Endothelial cell (in vitro differentiated cells): ENCODE measurements around the gene SLBP. TPM values are rescaled to one million over a fixed set of nuclear protein-coding genes. Genes with fewer than 3 reads are reported as not detected.

Source experiments
- DNase-seq: peaks from one replicate; pipeline ENCODE4 v3.0.0; 2021; ENCODE audit warnings: low spot score
- H3K27ac Mint-ChIP-seq: one replicate; pipeline ENCODE4 v1.8.0; 2021; ENCODE audit warnings: mixed read lengths, inconsistent platforms; ENCODE audit not compliant: unreplicated experiment
- H3K27me3 Mint-ChIP-seq: one replicate; pipeline ENCODE4 v1.8.0; 2021; ENCODE audit warnings: mild to moderate bottlenecking, moderate library complexity, mixed read lengths, inconsistent platforms; ENCODE audit not compliant: unreplicated experiment
- H3K36me3 Mint-ChIP-seq: one replicate; pipeline ENCODE4 v1.8.0; 2021; ENCODE audit warnings: mild to moderate bottlenecking, low read depth, mixed read lengths, inconsistent platforms; ENCODE audit not compliant: unreplicated experiment
- H3K4me1 Mint-ChIP-seq: one replicate; pipeline ENCODE4 v1.8.0; 2021; ENCODE audit warnings: mild to moderate bottlenecking, mixed read lengths, inconsistent platforms; ENCODE audit not compliant: unreplicated experiment
- H3K4me3 Mint-ChIP-seq: one replicate; pipeline ENCODE4 v1.8.0; 2021; ENCODE audit warnings: mild to moderate bottlenecking, mixed read lengths, inconsistent platforms; ENCODE audit not compliant: unreplicated experiment
- H3K9me3 Mint-ChIP-seq: one replicate; pipeline ENCODE4 v1.8.0; 2021; ENCODE audit warnings: mixed read lengths, inconsistent platforms; ENCODE audit not compliant: unreplicated experiment
- total RNA-seq: library from RNA; stranded (reverse); fragmentation: NEBNext Ultra II Directional; extraction: Animal tissue kit (Norgen Biotek cat#: 25700); gene quantifications from one replicate; pipeline ENCODE4 v1.2.1, GENCODE V29; 2021; ENCODE audit not compliant: unreplicated experiment
- TF ChIP-seq, protein P1 (sequence below): fragments of 200-600 bp; sonication (generic); IDR thresholded peaks from one replicate; pipeline ENCODE4 v1.5.0; 2021; ENCODE audit warnings: antibody characterized with exemption; ENCODE audit not compliant: unreplicated experiment

Gene SLBP
- total RNA-seq, 1 donor from 2014 or later = 33.2 TPM

DNA sequence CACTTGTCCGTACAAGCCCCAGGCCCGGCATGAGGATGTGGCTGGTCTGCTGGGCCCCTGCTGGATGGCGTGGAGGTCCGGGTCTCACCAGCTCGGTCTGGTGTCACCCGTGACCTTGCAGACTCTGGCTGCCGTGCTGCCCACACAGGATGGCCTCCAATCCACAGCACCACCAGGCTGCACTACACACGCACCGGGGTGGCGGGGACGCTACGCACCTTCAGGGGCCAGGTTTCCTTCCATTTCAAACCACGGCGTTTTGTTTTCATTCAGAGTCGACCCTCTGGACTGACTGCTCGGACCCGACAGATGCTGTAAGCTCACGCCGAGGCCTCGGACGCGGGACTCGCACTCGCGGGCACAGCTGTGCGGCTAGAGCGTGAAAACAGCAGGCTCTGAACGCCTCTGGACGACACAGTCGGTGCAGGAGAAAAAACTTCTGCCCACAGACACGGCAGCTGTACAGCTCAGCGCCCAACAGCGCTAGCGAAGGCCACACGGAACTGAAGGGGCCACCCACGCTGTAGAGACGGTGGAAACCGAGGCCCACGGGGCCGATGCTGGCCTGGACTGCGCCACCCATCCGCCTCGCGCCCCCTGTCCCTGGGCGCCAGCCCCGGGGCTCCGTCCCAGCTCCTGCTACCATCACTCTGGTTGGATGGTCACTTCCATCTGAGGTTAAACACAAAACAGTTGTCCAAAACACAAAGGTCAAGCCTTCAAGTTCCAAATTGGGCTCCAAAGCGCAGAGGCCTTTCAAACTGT, 68.0 kb downstream of the SLBP start:
- DNase-seq = no peak
- H3K36me3 Mint-ChIP-seq = no peaks in the 10 kb centered on the region
- no peak overlapping the region for H3K27ac Mint-ChIP-seq
- TF ChIP-seq, protein P1, sequence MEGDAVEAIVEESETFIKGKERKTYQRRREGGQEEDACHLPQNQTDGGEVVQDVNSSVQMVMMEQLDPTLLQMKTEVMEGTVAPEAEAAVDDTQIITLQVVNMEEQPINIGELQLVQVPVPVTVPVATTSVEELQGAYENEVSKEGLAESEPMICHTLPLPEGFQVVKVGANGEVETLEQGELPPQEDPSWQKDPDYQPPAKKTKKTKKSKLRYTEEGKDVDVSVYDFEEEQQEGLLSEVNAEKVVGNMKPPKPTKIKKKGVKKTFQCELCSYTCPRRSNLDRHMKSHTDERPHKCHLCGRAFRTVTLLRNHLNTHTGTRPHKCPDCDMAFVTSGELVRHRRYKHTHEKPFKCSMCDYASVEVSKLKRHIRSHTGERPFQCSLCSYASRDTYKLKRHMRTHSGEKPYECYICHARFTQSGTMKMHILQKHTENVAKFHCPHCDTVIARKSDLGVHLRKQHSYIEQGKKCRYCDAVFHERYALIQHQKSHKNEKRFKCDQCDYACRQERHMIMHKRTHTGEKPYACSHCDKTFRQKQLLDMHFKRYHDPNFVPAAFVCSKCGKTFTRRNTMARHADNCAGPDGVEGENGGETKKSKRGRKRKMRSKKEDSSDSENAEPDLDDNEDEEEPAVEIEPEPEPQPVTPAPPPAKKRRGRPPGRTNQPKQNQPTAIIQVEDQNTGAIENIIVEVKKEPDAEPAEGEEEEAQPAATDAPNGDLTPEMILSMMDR = no peak
- peaks cover 3% of the 10 kb centered on the region for H3K4me1 Mint-ChIP-seq
- H3K27me3 Mint-ChIP-seq = peaks cover 7% of the 10 kb centered on the region
- H3K4me3 Mint-ChIP-seq = no peak overlapping the region
- no peaks in the 10 kb centered on the region for H3K9me3 Mint-ChIP-seq

Other genes starting within 250 kb of the SLBP start
- gene FAM53A, start 28.0 kb downstream of the SLBP start, total RNA-seq = 1.8 TPM
- gene TMEM129, start 9.0 kb upstream of the SLBP start, total RNA-seq = 27.2 TPM
- 42.2 TPM for gene TACC3, start 9.2 kb upstream of the SLBP start, total RNA-seq
- 1.0 TPM for gene FGFR3, start 81.0 kb upstream of the SLBP start, total RNA-seq
- 37.1 TPM for gene LETM1, start 143.8 kb upstream of the SLBP start, total RNA-seq
- gene NSD2, start 159.1 kb upstream of the SLBP start, total RNA-seq = 93.5 TPM